HG03521 (cell line): ENCODE results near the gene MATN1.
"Not testable (repeated sequence)": the region's sequence is repeated elsewhere in the genome, so short reads cannot be mapped to it uniquely, and the experiment has no call there.

Source experiments
- ATAC-seq: cut with Tn5 transposase; IDR thresholded peaks from one replicate; pipeline ENCODE4 v1.9.1; 2021; ENCODE audit warnings: mild to moderate bottlenecking, moderate library complexity; ENCODE audit not compliant: unreplicated experiment

Gene MATN1, protein sequence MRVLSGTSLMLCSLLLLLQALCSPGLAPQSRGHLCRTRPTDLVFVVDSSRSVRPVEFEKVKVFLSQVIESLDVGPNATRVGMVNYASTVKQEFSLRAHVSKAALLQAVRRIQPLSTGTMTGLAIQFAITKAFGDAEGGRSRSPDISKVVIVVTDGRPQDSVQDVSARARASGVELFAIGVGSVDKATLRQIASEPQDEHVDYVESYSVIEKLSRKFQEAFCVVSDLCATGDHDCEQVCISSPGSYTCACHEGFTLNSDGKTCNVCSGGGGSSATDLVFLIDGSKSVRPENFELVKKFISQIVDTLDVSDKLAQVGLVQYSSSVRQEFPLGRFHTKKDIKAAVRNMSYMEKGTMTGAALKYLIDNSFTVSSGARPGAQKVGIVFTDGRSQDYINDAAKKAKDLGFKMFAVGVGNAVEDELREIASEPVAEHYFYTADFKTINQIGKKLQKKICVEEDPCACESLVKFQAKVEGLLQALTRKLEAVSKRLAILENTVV

DNA sequence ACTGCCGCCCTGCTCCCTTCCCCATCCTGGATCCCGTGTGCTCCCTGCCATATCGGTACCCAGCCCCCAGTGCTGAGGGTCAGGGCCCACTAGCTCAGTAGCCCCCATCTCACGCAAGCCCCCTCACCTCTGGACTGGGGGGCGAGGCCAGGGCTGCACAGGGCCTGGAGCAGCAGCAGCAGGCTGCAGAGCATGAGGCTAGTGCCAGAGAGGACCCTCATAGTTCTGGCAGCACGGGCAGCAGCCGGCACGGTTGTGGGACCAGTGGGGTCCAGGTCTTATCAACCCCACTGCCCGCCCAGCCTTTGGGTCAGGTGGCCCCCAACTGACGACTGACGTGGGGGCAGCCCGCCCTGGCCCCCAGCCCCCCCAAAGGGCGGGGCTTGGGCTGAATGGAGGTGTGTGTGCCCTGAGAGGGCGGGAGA lies at the start of gene MATN1:
Gene MATN1, minus strand, starts transcription at position 255 of the 425 bp plus-strand sequence. Its CDS starts 34 bp downstream, at position 221.
- ATAC-seq: no peak

DNA sequence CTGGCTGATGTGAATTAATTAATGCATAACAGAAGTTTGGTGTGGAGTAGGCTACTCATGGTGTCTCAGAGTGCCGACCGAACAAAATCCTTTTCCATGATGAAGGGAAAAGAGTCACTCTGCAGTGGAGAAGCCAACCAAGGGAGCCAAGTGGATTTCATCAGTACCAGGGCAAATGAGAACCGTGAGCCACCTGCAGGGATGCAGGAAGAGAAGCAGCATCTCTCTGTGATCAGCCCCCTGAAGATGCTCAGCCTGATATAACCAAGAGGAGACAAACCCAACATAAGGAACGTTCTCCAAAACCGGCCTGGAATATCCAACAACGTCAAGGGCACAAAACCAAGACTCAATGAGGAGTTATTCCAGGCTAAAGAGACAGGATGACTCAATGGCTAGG lies 47.6 kb upstream of the MATN1 start:
- ATAC-seq: no peak

DNA sequence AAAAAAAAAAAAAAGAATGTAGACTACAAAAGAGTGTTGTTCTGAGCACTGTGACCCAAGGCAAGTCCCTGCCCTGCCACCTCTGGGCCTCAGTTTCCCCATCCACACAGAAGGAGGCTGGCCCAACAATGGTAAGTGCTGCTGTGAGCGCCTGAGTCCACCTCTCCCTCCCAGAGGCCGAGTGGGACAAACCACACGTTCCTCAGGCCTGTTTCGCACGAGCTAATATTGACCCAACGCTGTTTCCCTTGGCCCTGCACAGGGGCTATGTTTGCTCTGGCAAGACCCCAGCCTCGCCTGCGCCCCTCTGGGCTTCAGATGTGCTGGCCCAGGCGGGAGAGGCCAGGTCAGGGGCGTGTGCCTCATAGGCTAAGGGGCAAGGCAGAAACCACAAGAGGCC lies 46.8 kb upstream of the MATN1 start:
- ATAC-seq: no peak

DNA sequence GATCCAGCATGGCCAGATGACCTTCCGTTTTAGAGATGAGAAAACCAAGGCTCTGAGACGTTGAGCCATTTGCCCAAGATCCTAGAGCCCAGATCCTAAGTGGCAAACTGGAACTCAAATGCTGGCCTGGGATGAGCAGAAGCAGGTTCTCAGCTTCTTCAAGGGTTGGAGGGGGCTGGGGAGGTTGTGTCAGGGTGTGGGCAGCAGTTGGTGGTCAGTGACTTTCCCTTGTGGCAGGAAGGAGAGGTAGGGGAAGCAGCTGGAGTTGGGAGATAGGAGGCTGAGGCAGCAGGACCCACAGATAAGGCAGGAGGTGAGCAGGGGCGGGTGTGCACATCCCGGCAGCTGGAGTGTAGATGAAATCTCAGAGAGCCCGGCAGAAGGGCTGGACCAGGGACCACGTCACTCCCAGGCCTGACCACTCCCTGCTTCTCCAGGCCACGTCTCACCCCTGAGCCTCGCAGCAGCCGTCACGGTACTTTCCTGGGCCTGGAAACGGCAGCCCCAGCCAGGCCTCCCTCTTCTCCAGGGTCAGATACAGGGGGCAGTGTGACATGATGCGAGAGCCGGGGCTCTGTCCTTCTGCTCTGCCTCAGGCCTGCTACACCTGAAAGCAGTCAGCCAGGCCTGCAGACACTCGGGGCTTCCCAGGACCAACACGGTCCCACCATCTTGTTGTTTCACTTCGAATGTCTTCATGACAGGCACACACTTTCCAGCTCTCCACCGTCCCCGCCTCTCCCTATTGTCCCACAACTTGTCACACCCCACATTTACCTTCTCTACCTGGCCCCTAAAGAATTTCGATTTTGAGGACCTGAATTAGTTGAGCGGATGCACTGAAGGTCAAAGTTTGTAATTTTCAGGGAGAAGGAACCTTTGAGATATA lies 45.7 kb upstream of the MATN1 start:
- ATAC-seq: no peak

DNA sequence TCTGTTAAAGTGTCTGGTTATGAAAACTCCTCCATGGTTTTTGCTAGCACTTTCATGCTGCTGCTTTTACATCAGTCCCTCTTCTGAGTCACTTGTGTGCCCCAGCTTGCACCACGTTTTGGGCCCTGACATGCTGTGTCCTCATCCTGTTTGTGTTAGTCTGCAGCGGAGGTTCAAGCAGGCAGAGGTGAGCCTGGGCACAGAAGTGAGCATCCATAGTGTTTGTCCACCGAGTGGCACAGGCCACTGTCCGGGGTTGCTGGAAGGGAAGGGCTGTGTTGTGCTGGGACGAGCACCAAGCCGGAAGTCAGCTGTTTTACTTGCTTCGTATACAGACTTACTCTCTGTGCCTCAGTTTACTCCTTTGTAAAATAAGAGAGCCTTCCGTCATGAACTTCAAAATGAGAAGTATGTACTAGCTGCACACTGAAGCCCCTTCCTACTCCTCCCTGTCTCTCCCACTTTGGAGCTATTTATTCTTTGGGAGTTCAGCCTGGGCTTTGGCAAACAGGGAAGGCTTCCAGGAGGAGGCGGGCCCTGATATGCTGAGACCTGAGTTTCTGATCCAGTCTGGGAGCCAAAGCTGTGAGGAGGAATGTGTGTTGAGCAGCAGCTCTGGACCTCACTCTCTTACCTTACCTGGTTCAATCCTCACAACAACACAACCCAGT lies 44.9 kb upstream of the MATN1 start:
- no peak for ATAC-seq

DNA sequence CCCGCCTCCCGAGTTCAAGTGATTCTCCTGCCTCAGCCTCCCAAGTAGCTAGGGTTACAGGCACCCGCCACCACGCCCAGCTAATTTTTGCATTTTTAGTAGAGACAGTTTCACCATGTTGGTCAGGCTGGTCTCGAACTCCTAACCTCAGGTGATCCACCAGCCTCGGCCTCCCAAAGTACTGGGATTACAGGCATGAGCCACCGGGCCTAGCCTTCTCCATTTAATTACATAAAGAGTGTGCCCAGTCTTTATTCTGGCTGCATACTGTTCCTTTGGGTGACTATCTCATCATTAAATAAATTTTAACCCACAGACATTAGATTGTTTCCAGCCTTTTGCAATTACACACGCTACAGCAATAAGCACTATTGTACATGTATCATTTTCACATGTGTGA lies 43.6 kb upstream of the MATN1 start:
- ATAC-seq: not testable (repeated sequence)

DNA sequence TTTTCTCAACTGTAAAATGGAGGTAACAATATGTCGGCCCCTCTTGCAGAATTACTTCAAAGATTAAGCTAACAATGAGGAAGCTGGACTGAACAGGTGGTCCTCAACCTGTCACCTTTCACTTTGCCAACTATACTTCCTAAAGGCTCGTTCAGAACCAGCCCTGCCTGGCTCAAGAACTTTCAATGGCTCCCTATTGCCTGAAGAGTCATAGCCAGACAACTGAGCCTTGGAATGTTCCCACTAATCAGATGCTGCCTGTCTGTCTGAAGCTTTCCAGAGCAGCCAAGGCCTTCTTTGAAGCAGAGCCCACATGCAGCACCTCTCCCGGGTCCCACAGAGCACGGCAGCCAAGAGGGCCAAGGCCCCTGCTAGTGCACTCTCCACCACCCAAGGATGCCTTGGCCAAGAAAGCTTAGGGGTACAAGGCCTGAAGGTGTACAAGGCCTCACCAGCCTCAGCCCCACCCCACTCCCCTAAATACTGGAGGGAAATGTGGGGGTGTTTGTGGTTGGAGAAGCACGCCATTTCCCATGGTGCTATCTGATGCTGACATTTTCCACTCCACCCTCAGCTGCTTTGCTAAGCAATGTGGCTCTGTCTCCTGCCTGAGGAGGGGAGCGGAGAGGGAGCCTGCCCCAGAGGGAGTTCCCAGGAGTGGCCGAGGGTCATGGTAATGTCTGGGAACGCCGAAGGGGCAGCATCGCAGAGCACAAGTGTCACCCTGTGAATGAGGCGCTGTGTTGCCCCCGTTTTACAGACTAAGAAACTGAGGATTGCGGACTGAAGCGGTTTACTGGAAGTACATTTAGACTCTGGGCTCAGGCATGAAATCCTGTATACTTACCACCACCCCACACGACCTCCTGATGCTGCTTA lies 42.4 kb upstream of the MATN1 start:
- ATAC-seq: no peak

DNA sequence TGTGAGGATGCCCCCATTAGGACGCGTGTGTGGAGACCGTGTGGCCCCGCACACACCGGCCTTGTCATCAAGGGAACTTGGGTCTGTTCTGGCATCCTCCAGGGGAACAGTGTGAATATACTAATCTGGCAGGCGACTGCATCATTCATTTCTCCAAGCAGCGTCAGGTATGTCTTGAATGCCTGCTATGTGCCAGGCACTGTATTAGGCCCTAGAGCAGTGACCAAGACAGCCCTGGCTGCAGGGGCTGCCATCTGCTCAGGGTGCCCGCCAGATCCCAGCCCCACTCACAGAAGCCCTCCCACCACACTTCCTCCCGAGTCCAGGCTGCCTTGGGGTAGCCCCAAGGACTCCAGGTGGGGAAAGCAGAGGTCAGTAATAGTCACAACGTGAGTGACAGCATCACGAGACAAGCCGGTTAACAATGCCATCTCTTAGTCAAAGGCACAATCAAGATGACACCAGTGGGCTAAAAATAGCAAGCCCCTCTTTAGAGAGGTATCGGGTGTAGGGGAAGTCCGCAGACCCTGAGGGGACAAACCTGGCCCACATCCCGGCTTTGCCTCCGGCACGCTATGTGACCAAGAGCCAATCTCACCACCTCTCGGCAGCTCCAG lies 41.7 kb upstream of the MATN1 start:
- ATAC-seq: peak; percentile 43

DNA sequence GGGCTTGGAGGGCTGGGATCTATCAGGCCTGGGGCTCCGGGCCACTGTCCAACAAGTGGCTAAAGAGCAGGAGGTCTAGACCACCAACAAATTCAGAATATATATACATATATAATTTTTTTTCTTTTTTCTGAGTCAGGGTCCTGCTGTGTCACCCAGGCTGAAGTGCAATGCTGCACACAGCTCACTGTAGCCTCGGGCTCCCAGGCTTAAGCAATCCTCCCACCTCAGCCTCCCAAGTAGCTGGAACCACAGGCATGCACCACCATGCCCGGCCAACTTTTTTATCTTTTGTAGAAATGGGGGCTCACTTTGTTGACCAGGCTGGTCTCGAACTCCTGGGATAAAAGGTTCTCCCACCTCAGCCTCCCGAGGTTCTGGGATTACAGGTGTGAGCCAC lies 41.0 kb upstream of the MATN1 start:
- ATAC-seq: no peak

DNA sequence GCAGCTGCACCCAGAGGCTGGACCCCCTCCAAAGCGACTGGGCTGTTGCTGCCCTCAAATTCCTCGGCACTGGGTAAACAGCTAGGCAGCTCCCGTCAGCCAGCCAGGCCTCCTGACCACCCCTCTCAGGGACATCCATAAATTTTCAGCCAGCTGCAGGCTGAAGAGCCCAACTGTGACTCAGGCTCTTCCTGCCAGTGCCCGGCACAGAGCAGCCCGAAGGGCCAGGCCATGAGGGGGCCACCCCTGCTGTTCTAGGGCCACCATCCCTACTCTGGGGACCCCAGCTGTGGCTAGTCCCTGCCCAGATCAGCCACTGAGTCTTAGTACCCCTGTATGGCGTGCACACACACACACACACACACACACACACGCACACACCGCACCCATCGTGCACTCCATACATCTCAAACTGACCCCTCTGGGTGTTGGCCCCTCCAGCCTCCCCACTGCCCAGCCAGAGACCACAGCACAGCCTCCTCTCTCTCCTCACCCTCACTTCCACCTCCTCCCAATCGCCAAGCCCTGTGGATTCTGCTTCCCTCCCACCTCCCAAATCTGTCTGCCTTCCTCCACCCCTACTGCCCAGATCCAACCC lies 40.4 kb upstream of the MATN1 start:
- ATAC-seq: no peak

DNA sequence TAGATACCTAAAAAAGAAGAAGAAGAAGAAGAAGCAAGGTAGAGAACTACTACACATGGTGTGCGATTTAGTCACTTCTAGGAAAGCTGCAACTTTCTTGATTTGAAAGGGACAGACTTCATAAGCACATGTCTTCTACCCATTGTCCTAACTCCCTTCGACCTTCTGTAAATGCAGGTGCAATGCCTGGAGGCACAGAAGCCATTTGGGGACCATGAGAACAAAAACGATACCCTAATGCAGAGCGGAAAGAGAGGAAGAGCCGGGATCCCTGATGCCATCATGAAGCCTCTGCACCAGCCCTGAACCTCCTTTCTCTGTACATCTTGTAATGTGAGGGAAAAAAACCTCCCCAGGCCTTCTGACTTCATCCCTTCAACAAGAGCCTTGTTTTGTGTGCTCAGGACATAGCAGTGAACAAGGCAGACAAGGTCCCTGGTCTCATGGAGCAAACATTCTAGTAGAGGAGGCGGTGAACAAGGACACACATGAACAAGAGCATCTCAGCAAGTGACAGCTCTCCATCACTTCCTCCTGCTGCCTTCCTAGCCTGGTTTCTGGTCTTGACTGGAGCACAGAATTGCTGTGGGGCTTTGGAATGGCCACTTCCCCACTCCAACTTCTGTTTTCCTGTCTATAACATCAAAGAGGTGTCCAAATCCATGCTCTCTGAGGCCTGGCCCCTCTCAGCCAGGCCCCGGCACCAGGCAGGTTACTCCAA lies 39.7 kb upstream of the MATN1 start:
- ATAC-seq: no peak

DNA sequence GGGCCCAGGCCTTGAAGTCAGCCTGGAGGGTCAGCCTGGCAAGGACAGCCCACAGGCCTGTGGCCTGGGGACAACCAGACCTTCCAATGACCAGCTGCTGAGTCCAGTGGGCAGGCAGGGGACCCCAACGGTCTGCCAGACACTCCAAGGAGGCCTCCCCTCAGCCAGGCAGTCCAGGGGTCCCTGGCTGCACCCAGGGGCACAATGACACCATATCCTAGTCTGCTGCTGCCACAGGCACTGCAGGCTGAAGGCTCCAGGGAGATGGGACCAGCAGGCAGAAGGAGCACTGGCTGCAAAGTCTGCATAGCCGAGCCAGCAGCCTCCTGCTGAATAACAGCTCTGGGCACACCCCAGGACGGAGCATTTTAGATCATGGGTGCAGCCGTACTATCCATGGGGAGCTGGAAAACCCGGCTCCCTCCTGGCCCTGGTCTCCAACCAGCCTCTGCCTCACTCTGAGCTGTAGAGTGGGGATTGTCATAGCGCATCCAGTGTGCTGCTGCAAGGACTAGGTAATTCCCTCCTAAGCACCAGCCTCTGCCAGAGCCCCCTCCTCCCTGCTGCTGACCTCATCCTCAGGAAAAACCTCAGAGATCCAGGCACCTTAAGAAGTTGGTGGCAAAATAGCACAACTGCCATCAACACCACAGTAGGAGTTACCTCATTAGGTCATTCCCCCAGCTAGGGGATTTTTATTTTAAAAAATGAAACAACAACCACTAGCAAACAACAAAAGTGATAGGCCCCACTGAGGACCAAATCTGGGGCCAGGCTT lies 39.0 kb upstream of the MATN1 start:
- no peak for ATAC-seq

DNA sequence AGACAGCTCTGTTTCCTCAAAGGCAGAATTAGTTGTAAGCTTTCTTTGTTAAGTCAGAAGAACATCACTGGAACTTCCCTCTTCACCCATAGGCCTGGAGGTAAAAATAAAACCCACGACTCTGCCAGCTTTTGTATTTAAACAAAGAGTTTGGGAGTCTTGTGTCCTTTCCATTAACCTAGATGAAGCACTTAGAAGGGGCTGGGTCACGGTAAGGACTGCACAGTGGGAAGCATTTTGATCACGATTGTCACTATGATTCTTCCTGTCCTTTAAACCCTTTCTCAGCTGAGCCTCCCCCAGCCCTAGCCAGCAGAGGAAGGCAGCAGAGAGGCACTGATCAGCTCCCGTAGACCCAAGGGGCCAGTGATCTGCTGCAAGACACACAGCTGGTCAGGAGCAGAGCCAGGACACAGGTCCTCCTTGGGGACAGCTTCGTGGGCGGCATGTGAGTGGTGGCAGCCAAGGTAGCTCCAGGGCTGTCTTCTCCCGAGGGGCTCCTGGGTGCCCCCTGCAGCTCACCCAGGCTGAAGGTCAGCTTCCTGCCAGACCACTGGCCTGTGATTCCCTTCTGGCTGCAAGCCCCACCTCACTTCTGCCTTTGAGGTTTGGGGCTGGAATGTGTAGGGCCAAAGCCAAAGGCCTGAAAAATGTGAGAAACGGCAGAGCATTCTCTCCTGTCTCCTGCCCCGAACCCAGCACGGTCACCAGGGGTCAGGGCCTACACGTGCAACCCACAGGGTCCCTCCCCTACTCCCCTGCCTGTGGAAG lies 38.2 kb upstream of the MATN1 start:
- no peak for ATAC-seq

DNA sequence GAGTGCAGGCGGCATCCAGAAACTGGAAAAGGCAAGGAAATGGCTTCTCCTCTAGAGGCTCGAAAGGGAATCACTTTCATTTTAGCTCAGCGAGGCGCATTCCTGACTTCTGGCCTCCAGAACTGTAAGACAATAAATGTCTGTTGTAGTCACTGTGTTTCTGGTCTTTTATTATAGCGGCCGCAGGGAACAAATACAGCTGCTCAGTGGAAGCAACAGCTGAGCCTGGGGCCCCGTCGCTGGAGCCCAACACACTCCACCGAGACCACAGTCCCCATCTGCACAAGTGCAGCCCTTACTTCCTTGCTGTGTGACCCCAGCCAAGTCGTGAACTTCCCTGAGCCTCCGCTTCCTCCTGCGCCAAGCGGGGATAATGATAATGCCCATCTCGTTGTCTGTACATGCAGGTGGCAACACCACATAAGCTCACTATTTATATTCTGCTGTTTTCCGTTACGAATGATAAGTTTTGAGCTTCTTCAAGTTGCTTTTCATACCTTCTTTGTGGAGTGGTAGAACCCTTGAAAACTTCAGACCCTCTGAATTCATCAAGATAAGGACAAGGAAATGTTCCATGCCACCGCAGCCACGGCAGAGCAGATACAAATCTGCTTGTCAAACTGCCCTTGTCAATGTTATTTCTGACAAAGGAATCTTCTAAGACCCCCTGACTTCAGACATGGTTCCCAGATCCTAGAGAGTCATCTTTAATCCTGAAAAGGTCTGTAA lies 37.4 kb upstream of the MATN1 start:
- no peak for ATAC-seq

DNA sequence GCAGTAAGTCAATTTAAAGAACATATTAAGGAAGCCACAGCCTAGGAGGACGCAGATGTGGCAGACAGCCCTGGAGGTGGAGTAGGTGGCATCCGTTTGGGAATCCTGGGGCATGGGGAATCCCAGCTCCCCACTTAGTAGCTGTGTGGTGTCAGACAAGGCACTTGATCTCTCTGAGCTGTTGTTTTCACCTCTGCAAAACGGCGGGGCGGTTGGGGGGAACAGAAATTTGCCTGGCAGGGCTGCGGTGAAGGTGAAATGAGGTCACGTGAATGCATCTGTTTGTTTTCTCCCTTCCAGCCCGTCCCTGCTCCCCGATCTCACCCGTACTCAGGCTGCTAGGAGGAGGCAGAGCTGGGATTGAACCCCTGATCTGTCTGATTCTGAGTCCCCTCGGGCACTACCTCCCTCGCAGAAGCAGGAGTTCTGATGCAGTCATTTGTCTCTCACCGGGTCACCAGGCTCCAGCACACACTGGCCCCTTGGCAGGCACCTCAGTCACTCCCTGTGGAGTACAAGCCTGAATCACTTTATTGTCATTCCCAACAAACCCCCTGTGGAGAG lies 36.4 kb upstream of the MATN1 start:
- no peak for ATAC-seq

DNA sequence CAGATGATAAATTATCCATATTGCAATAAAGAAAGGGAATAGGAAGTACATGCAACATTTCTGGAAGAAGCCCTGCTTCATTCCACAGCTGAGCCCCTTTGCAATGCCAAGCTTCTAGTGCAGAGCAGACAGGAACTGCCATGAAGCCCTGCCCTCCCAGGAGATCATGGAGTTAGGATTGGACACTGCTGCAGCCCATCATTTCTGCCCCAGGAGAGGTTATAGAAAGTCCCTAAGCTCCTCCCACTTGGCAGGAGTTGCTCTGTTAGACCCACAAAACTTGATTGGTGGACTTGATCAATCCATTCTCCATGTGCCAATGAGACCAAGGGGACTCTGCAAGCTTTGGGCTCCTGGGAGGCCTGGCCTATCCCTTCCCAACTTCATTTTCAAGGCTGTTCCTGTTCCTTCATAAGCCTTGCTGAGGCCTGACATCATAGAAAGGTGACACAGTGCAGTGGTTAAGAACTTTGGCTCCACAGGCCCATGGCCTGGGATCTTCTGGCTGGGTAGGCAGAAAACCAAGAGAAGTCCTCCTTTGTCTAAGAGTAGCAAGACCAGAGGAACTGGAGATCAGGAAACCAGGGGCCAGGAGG lies 35.5 kb upstream of the MATN1 start:
- ATAC-seq: no peak
